RPMI7951 (cell line): ENCODE data around the gene SLC35E2B. TPM values are rescaled to one million over a fixed set of nuclear protein-coding genes. Genes with fewer than 3 reads are reported as not detected.
"Not testable (repeated sequence)": the region's sequence is repeated elsewhere in the genome, so short reads cannot be mapped to it uniquely, and the experiment has no call there.

ENCODE experiments used
- DNase-seq: peaks from one replicate; pipeline ENCODE4 v3.0.0-alpha.2; 2012; ENCODE audit warnings: low read depth
- total RNA-seq: library from RNA; depleted of rRNA; stranded (reverse); fragments of >200 nt; shearing (Covaris generic); gene quantifications from 2 replicates; pipeline ENCODE4 v1.2.3, GENCODE V29; 2014

The SLC35E2B gene
- total RNA-seq, 1 experiment from 2014 or later: 10.9 TPM

DNA sequence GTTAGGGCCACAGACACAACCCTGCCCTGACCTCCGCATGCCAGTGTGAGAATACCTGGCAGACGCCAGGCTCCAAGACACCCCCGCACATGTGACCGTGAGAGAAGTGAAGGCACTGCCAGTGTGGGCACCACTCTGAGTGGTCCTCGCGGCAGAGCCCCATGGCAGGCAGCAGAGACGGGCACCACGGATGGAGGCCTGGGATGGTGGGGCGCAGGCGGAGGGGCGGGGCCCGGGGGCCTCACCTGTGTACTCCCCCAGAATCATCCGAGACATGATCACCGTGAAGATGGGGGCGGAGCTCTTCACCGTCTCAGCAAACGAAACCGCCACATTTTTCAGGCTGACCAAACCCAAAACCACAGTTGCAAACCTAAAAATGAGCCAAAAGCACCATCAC lies 17.4 kb downstream of the SLC35E2B start:
- DNase-seq: not testable (repeated sequence)

DNA sequence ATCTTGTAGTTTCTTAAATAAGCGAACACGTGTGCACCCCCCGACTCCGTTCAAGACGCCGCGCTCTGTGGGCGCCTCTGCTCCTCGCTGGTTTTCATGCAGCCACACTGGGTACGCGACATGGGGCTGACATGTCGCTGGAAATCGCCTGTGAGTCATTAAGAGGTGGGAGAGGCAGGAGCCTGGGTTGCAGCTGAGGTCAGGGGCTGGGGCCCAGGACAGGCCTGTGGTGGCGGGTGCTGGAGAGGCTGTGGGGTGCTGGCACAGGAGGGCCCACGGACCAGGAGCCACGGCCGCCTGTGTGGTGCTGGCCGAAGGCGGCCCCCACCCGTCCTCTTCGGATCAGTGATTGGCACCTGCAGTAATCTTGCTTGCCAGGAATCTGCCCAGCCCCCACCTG lies 17.8 kb downstream of the SLC35E2B start:
- not testable (repeated sequence) for DNase-seq

DNA sequence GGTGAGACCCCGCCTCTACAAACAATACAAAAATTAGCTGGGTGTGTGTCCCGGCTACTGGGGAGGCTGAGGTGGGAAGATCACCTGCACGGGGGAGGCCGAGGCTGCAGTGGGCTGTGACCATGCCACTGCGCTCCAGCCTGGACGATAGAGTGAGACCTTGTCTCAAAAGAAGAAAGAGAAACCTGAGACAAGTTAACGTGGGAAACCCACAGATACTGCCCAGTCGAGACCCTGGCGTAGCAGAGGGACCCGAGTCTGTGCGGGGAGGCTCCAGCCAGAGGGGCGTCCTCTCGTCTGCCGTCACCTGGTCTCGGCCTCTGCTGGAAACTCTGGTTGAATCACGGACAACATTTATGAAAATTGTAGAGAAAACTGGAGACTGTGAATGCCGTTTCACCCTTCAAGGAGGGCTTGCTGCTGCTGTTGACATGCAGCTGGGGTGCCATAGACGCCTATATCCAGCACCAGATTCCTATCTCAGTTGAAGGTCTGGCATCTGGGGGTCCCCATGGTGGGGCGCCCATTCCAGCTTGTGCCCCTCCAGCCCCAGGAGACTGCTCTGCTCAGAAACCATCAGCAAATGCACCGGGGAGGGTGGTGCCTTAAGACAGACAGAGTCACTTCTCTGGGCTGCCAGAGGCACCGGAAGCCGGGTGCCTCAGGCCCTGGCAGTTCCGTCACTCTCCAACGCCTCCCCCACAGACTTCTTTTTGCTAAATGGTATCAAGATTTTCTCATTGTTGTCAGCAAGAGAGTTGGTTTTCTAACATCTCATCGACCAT lies 20.2 kb downstream of the SLC35E2B start:
- DNase-seq: no peak

DNA sequence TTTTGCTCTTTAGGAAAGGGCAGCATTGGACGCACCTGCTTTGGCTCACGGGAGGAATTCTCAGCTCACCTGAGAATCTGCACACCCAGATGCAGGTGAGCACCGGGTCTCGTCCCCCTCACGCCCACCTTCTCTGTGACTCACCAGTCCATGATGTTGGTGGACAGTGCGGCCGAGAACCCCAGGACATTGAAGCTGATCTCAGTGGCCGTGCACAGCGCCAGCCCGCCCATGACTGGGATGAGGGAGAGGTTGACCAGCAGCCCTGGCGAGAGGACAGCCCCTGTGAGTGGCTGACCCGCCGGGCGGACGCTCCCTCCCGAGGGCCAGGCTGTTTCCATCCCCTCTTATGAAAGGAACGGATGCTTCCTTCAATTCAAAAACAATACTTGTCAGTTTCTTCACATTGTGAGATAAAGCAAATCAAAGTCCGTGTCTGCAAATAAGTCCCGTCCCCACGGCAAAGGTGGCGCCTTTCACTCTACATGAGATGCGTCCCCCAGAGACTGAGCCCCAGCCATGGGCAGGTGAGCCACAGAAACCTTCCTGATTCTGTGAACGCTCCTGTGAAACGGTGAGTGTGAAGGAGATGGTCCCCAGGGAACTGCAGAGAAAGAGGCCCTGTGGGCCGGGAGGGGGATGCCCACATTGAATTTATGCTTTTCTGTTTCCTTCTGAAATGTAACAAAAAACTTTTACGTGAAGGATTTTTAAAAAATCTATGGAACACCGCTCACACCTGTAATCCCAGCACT lies 21.1 kb downstream of the SLC35E2B start:
- no peak for DNase-seq

DNA sequence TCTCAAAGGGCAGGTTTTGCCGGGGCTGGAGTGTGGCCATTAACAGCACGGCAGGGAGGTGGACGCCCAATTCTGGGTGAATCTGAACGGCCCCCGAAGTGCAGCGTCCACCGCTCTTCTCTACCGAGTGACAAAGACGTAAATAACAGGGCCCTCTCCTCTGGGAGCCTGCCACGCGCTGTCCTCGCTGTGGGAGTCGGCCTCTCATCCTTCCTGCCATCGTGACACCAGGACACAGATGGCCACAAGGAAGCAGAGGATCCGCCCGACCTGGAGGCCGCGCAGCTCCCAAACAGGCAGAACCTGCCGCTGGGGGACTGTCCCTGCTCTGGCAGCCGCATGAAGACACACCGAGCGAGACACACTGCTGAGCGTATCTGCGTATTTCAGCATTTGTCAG lies 21.7 kb downstream of the SLC35E2B start:
- DNase-seq: no peak

DNA sequence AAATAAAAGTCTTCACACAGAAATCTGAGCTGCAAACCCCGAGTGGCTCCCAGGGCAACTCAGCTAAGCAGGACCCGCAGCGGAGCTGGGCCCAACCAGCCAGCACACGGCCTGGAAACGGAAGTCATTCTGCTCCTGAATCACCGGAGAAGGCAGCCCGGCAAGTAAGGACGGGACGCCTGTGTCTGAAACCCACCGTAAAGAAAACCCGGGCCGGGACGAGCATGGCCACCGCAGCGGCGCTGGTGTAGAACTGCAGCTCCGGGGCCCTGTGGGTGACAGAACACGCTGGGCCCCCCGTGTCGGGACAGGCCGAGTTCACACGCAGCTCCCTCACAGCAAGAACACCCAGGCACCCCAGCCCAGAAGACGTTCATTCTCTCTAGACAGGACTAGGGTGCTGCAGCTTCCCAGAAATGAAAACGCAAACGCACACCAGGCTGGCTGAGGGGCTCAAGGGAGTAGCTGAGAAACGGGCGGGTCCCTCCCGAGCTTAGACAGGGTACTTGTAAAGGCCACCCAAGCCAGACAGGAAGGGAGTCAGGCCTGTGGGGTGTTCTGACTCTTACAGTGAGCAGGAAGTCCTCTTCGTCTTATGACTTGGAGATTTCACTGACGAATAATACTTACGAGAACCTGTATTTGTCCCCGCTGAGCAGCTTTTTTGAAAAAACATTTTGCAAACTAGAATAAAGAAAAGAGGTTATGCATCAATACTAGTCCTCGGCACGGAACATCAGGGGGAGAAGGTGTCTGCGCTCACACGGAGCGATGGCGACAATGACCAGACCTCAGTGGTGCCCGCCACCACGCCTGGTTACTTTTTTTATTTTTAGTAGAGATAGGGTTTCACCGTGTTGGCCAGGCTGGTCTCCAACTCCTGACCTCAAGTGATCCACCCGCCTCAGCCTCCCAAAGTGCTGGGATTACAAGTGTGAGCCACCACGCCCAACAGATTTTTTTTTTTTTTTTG lies 22.8 kb downstream of the SLC35E2B start:
- DNase-seq: no peak

DNA sequence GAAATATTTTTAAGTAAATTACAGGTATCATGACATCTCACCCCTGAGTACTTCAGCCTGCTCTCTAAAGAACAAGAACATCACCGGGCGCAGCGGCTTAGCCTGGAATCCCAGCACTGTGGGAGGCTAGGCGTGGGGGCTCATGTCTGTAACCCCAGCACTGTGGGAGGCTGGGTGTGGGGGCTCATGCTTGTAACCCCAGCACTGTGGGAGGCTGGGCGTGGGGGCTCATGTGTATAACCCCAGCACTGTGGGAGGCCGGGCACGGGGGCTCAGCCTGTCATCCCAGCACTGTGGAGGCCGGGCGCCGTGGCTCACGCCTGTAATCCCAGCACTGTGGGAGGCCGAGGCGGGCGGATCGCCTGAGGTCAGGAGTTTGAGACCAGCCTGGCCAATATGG lies 26.1 kb downstream of the SLC35E2B start:
- DNase-seq: no peak

DNA sequence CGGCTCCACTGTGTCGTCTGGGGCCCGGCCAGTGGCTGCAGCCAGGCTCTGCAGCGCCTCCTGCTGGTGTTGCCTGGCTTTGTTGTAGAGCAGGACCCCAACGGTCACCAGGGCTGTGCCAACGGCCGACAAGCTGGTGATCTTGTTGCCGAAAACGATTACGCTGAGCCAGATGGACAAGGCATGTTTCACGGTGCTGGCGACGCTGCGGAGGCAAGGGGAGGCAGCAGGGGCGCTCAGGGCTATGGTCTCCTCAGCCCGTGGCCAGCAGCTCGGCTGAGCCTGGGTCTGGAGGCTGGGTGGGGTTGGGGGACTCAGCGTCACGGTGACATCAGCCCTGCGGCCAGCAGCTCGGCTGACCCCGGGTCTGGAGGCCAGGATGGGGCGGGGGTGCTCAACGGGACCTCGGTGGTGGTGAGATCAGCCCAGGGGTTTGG lies 26.8 kb downstream of the SLC35E2B start:
- no peak for DNase-seq

DNA sequence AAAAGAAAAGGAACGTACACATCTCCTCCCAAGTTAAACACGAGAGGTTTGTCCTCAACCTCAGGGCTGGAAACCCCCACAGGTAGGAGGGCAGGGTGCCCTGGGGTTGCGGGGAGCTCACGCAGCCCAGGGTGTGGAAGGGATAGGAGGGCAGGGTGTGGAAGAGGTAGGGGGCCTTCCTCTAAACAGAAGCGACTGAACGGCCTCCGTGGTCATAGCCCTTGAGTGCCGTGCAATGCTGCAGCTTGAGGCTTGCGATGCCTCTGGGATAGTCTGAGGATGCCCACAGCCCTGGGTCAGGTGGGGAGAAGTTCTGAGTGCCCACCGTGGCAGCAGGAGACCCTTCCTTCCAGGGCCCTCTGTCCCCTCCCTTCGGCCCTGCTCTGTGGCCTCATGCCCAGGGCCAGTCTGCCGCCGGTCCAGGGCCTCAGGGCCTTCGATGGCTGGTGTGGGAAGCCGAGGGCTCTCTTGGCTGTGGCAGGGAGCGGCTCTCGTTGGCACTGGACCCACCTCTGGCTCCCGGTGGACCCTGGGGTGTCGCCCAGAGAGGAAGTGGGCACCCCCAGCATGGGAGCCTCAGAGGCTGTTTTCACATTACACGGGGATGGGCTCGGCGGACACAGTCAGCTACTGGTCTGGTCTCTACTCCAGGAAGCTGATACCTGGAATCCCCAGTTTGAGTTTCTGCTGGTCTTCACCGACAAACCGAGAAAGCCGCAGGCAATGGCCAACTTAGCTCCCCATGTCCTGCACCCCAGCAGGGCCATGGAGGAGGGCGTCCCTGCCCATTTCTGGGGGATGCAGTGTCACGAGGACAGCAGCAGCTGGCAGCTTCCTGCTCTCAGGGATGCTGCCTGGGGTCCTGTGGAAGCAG lies 27.4 kb downstream of the SLC35E2B start:
- DNase-seq: no peak

DNA sequence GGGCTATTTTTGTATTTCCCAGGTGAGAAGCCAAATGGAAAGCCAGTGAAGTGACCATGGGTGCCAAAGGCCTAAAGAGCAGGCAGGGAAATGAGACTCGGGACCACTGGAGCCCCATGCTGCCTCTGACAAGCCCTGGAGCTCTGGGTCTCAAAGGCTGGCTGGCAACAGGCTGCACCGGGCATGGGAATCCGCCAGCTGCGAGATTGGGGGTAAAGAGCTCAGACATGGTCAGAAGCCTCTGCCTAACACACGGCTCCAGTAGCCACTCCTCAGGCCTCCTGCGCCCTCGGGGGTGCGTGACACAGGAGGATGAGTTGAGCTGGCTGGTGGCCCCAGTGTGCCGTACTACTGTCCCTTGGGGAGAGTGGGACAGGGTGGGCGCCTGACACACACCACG lies 28.3 kb downstream of the SLC35E2B start:
- not testable (repeated sequence) for DNase-seq

DNA sequence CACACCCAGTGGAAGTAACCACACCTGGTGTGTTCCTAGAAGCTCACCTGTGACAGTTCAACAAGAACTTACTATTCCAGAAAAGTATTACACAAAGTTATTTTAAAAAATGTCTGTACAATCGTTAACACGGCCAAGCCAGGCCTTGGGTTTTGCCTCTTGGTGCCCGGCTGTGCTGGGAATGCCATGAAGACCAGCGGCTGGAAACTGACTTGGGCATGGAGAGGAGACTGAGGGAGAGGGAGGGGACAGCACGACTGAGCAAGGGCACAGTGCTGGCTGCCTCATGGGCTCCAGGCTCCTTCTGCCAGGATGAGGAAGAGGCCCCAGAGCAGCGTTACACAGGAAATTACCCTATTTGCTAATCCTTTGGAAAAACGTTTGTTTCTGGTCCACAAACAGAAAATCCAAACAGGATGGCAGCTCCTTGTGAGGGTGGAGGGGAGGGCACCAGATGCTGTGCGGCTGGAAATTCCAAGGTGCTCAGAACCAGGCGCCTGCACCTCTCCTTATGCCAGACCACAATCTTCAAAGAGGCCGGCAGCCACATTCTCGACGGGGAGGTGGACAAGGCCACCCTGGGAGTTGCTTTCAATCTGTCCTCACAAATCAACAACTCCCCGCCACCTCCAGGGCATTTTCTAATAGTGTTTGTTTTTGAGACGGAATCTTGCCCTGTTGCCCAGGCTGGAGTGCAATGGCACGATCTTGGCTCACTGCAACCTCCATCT lies 29.6 kb downstream of the SLC35E2B start:
- peak; percentile 31 for DNase-seq

DNA sequence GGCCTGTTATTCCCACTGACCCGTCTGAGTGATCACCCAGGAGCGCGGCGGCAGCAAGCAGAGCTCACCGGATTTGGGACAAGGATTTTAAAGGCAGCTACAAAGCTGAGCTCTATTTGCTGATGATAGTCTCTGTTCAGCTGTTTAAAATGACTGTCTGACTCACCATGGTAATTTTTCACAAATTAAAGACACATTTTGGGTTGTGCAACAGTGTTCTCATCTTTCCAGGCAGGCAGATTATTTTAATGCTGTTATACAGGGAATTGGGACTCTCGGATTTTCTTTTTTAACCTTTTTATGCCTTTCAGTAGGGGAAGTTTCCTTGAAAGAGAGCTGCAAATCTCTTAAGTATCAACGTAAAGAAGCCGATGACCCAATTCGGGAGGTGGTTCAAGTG lies 30.2 kb downstream of the SLC35E2B start:
- peak; percentile 17 for DNase-seq

DNA sequence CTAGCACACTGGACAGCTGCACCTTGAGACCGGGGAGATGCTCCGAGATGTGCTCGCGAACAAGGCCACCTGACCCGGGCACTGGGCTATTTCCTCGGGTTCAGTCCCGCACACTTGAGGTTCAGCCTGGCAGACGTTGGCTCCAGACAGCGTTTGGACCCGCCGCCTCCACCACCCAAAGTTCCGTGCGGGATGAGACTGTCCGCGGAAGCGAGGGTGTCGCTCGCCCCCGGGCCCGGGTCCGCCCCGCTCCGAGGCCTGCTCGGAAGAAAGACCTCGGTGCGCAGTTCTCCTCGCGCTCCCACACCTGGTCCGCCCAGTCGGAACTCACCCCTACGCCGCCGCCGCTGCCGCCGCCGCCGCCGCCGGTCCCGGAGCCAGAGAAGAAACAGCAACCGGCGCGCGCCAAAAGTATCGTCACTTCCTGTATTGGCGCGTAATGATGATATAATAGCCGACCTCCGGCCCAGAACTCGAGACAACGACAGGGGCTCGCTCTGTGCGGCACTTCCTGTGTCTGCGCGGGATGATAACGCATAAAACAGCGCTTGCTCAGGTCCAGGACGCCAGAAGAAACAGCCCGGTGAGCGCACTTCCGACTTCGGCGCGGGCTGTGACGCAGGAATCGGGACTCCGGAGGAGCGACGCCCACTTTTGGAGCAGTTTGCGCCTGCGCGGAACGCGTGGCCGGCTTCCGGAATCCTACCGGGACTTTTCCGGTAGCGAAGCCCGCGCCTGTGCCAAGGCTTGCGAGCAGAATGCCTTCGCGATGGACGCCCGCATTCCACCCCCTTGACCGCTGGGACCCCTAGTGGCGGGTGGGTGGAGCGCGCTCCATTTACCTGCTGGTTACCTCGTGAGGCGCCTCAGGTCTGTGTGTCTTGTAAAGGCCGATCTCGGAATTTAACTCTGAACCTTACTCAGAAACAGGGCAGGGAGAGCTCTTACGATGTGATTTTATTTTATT lies 33.7 kb downstream of the SLC35E2B start, which contains the start of gene CDK11B:
TSS of gene CDK11B (minus strand) at position 422 of the 967 bp plus-strand sequence. CDS start 1,519 bp downstream, outside the sequence.
- peak; percentile 89 for DNase-seq

DNA sequence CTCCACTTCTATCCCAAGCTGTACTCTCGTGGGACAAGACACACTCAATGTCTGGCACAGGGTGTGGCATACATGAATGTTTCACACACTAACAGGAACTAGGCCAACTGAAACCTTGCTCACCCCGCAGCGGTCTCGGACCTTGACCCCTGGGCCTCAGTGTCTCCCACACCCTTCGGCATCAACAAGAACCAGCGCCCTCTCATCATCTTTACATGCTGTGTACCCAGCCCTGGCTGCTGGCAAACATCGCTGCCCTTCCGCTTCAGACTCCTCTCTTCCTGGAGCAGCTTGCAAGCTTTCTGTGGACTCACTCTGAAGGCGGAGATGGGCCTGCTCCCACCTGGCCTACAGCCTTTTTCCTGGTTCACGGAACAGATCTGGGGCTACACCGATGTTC lies 44.3 kb downstream of the SLC35E2B start:
- DNase-seq: not testable (repeated sequence)

DNA sequence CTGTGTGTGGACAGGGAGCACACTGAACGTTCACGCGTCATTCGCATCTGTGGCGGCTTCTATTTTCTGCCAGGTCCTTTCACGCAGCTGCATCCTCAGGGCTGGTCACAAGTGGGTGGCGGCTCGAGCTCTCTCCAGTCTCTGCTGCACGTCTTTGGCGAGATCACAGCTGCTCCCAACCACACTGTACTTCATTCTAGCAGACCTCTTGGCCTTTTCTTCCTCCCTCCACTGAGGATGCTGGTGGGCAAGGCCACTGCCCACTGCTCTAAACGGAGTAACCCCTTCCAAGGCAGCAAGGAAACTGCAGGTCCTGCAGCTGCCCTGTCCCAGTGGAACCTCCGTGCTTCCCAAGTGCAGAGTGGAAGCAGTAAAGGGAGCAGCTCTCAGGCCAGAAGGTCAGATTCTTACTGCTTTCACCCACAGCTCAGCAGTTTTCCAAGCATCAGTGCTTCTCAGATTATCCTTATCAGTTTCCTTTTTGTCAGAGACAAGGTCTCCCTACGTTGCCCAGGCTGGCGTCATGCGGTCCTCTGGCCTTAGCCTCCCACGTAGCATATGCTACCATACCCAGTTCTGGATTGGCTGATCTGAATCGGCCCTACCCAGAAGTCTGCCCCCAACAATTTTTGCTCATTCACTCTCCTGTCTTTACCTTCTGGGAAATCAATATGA lies 44.9 kb downstream of the SLC35E2B start:
- not testable (repeated sequence) for DNase-seq

DNA sequence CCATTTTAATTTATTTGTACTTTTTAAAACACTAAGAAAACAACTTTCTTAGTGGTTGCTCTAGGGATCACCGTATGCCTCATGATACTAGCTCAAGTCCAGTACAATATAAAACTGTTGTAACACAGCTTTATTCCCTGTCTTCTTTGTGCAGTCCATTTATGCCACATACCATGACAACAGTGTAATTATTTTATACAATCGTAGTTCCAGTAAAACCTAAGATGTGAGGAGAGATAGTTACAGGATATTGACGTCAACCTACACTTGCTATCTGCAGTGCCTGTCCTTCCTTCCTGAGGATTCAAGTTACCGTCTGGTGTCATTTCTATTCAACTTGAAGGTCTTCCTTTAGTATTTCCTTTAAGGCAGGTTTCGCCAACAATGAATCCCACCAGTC lies 46.3 kb downstream of the SLC35E2B start:
- DNase-seq: not testable (repeated sequence)

DNA sequence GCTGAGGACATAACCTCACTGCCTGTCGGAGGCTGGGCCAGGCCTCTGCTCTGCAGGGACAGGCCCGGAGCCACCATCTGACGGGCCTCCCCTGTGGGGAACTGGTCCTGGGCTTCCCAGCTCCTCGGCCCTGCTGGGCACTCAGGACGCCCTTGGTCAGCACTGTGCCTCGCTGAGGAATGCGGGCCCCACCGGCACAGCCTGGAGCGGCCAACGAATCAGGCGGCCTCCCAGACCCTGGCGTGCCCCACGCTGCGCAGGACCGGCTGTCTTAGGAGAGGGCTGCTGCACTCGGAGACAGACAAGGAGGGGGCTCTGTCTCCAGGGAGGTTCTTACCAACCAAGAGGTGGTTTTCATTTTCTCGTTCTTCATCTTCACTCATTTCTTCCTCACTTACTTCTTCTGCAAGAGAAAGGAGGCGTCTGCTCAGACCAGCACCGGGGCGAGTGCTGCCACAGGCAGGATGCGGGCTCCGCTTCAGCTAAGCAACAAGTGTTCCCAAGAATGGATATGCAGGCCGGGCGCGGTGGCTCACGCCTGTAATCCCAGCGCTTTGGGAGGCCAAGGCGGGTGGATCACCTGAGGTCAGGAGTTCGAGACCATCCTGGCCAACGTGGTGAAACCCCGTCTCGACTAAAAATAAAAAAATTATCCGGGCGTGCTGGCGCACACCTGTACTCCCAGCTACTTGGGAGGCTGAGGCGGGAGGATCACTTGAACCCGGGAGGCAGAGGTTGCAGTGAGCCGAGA lies 51.7 kb downstream of the SLC35E2B start:
- DNase-seq: not testable (repeated sequence)
